Daoy (cell line): Measurements from ENCODE around the gene PCSK6. TPM values are rescaled to one million over a fixed set of nuclear protein-coding genes. Genes with fewer than 3 reads are reported as not detected.
"Not testable (repeated sequence)": the region's sequence is repeated elsewhere in the genome, so short reads cannot be mapped to it uniquely, and the experiment has no call there.

Experiments used
- DNase-seq: peaks from one replicate; pipeline ENCODE4 v3.0.0-alpha.2; 2015; ENCODE audit warnings: low read depth
- total RNA-seq: library from RNA; depleted of rRNA; stranded (reverse); fragments of >200 nt; shearing (Covaris generic); gene quantifications from 2 replicates; pipeline ENCODE4 v1.2.3, GENCODE V29; 2014

The PCSK6 gene
- total RNA-seq, 1 experiment from 2014 or later: 8.1 TPM

GRCh38 chr15:101378879-101379278 is 110.6 kb downstream of the PCSK6 start:
- DNase-seq: no peak

DNA sequence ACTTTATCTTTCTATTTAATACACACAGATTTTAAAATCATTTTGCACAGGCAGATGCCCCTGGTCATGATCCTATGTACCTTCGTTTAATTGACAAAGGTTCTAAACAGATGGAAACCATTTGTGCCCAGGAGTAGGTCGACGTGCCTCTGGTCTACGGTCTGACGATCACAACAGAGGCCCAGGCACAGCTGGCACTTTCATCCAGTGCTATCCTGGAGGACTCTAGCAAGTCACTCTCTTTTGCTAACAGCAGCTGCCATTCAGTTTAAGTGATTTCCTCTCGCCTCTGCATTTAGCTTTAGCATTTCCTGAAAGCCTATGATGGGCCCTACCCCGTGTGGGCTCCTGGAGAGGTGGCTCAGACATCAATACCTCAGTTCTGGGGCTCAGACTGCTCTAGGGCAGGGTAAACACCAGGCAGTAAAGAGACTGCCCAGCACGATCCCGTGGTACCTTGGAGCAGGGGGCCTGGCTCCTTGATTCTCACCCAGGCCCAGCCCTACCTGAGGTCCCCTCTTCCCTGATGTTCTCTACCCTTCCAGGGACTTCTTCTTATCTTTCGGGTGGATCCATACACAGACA is 111.2 kb downstream of the PCSK6 start:
- no peak for DNase-seq

- no peak for DNase-seq
Observed at GRCh38 chr15:101376615-101377395, 112.7 kb downstream of the PCSK6 start.

GRCh38 chr15:101375006-101375405 is 114.5 kb downstream of the PCSK6 start:
- DNase-seq: not testable (repeated sequence)

DNA sequence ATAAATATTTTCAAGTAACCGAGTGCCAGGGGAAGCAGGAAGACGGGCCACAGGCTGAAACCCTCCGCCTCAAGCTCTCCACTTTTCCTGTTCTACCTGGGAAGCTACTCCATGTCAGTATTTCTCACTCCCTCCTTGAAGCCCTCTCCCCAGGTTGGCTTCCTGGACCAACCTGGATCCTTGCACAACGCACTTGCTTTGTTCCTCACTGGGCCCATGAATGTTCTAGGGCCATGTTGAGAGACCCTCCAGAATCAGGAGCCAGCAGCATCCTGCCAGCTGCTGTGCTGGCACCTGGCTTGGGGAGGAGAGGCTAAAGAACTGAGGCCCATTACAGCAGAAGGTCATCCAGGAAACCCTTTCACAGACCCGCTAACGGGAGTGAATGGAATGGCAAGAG is 115.2 kb downstream of the PCSK6 start:
- no peak for DNase-seq

DNA sequence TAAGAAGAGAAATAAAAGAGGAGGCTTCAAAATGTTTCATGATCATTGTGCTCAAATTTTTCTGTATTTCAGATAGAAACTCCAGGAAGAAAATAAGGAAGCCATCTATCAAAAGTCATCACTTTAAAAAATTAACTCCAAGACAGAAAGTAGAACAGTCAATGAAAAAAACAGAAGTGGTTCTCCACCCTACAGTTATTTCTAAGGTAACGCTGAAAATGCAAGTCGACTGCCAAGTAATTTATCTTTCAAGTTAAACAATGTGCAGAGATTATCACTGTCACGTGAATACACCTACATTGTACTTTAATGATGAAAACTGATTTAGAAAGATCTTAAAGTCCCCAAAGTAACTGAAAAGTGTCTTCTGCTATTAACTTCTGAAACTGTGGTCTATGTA is 115.9 kb downstream of the PCSK6 start:
- no peak for DNase-seq

DNA sequence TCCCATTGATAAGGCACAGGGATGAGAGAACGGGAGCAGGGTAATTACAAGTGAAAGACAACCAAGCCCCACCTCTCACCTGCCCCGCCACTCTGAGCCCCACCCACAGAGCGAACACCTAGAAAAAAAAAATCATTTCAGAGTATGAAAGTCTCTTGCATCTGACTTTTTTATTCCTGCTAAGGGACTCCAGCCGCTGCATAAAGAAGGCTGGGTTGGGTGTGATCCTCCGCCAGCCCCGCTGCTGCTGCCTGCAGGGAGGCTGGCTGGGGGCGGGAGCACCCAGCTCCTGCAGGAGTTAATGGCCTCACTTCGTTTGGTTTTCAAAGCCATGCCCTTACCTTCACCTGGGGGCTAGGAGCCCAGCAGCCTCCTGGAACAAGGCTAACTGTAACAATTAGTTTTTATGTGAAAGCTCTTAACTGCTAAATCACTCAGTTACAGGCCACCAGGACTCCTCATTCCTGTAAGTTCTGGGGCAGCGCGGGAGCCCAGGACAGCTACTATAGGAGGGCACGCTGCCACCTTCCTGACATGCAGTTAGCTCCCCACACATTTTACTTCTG is 116.5 kb downstream of the PCSK6 start:
- no peak for DNase-seq

DNA sequence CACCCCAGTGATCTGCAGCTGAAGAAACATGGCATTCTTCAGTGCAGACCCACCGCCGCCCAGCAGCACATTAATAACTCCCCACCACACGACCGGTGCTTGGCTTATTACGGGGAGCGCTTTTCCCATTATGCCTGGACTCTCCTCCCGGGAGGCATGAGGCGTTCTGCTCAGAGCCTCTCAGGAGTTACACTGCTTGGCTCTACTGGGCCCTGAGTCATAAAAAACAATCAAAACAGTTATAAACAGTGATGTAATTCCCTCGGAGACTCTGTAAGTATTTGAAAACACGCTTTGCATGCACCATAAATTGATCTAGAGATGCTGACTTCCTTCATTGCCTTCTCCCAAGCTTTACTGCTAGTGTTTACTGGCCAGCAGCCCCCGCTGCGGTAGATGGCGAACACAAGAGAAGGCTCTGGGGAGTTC is 117.3 kb downstream of the PCSK6 start:
- peak; percentile 31 for DNase-seq

DNA sequence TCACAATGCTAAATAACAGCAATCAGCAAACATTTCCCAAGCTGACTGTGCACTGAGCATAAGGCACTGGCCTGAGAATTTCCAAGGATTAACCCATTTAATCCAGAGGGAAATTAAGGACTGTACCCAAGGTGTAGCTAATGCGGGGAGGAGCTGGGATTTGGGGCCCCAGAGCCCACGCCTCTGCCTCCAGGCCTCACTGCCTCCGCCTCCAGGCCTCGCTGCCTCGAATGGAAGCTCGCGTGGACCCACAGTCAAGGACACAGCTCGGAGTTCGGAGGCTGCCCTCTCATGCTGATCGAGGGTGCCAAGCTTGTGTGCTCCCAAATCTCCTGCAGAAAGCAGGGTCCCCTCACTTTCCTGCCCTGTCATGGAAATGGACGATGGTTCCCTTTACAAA is 118.0 kb downstream of the PCSK6 start:
- no peak for DNase-seq

DNA sequence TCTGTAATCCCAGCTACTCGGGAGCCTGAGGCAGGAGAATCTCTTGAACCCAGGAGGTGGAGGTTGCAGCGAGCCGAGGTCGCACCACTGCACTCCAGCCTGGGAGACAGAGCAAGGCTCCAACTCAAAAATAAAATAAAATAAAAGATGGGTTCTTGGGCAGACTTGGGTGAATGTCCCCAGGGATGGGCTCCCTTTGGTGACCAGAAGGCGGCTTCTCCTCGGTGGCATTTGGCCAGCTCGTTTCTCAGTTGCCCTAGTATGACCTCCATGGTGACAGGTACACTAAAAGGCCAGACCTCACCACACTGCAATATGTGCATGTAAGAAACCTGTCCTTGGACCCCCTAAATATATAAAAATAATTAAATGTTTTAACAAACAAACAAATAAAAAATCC is 118.4 kb downstream of the PCSK6 start:
- DNase-seq: no peak

DNA sequence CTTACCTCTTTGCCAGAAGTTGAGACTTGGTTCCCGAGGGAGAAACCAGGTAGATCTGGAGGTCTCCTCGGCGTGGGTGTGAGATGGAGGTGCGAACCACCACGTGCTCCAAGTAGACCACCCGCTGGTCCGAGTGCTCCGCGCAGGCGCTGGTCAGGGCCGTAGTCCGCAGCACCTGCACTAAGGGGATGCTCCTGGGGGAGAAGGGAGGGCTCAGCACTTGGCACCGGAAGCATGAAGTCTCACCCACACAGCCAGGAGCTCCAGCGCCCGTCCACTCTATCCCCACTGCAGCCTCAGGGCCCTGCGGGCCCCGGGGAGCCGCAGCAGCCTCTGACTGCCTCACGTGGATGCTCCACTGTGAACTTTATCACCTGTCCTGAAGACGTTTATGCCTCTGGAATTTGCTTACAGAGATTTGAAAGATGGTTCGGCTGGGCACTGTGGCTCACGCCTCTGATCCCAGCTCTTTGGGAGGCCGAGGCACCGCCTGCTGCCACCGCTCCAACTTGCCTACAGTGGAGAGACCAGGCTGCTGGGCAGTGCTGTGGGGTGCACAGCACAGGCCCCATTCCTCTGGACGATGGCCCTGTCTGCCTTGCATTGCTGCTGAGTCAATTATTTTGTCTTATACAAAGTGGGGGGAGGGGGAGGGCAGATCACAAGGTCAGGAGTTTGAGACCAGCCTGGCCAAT is 119.0 kb downstream of the PCSK6 start:
- no peak for DNase-seq

GRCh38 chr15:101369676-101370075 is 119.8 kb downstream of the PCSK6 start:
- DNase-seq: no peak

- no peak for DNase-seq
Observed at GRCh38 chr15:101368861-101369642, 120.5 kb downstream of the PCSK6 start.

GRCh38 chr15:101368086-101368780 is 121.3 kb downstream of the PCSK6 start:
- no peak for DNase-seq

DNA sequence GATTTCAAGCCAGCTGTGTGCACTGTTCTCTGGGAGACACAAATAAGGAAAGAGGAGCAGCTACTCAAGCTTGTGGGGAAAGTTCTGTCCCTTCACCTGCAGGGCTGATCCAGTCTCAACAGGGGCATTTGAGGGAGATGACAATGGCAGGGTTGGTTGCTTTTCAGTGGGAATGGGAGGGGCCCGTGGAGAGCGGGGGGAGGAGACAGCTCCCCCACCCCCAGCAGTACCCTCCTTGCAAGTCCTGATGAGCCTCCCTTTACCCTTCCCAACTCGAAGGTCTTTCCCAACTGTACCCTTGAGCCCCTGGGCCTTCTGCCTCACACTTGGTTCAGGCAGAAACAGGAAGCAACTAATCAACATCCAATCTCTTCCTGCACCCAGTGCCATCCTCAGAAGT is 122.7 kb downstream of the PCSK6 start:
- DNase-seq: no peak

DNA sequence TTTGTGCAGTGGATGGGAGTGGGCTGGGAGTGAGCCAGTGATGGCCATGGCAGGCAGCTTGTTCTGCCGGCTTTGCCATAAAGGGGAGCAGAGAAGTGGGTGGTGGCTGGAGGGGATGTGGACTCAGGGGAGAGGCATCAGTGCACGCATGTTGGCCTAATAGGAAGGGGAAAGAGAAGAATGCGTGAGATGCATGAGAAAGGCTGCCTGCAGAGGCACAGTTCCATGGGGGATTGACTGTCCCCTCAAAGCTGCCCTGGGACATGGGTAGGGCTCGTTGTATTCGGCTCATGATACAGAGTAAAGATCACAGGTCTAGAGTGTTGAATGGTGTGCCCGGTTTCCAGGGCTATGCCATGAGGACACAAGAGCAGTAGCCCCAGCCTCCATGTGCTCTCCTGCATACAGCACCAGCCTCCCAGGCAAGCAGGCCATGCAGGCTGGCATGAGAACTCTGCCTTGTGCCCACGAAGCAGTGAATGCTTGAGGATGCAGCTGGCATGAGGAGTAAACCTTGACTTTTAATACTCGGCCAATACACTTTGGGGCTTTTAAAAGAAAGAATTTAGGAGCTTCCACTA is 126.4 kb downstream of the PCSK6 start:
- DNase-seq: no peak

GRCh38 chr15:101362359-101362758 is 127.1 kb downstream of the PCSK6 start:
- no peak for DNase-seq

- peak; percentile 28 for DNase-seq
Observed at GRCh38 chr15:101361418-101361817, 128.1 kb downstream of the PCSK6 start.

GRCh38 chr15:101359365-101359947 is 130.1 kb downstream of the PCSK6 start:
- peak; percentile 42 for DNase-seq

- no peak for DNase-seq
Observed at GRCh38 chr15:101358895-101359294, 130.6 kb downstream of the PCSK6 start.
